Measurements from ENCODE around the gene GTF3C1.

GTF3C1 gene

DNA sequence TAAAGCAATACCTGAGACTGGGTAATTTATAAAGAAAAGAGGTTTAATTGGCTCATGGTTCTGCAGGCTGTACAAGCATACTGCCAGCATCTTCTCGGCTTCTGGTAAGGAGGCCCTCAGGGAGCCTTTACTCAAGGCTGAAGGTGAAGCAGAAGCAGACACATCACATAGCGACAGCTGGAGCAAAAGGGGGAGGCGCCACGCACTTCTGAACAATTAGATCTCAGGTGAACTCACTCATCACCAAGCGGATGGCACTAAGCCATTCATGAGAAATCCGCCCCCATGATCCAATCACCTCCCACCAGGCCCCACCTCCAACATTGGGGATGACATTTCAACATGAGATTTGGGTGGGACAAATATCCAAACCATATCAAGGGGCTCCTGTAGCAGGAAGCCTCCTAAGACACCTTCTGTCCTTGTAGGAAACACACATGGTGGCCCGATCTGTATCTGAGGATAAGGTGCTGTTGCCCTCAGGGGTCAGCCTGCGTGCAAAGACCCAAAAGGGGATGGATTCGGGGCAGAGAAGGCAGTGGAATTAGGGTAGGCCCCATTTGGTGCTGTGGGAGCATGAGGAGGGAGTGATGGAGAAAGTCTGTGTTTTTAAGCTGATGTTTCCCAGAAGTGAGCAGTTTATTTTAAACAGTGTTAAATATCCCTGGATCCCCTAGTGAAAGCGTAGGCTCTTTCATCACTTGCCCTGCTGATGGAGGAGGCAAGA lies 124.8 kb downstream of the GTF3C1 start:
- DNase-seq = no peak

DNA sequence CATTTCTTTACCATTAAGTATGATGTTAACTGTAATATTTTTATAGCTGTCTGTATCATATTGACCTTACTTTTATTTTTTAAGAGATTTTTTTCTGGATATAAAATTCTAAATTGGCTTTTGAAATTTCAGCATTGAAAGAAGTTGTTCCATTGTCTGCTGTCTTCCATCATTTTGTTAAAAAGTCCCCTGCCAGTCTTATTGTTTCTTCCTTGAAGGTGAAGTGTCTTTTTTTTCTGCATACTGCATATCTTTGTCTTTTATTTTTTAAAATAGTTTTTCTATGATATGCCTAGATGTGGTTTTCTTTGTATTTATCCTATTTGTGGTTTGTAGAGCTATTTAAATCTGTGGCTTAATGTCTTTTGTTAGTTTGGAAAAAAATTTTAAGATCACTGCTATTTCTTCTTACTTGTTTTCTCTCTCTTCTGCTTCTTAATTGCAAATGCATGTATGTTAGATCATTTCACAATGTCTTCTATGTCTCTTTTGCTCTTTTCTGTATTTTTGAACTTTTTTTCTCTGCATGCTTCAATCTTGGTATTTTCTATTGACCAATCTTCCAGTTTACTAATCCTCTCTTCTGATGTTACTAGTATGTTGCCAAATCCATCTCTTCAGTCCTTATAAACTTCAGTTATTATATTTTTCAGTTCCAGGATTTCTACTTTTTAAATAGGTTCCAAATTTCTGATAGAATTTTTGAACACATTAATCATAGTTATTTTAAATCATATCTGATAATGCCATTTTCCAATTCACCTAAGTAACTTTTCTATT lies 127.6 kb downstream of the GTF3C1 start:
- DNase-seq = no peak

DNA sequence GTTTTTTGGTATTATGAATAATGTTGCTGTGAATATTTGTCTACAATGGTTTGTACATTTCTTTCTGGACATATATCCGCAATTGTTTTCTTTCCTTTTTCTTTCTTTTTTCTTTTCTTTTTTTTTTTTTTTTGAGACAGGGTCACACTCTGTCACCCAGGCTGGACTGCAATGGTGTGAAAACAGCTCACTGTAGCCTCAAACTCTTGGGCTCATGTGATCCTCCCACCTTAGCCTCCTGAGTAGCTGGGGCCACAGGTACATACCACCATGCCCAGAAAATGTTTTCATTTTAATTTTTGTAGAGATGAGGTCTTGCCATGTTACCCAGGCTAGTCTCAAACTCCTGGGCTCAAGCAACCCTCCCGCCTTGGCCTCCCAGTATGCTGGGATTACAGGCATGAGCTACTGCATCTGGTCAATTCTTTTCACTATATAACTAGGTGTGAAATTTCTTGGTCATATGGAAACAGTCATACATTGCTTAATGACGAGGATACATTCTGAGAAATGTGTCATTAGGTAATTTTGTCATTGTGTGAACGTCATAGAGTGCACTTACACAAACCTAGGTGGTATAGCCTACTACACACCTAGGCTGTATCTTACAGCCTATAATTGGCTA lies 132.6 kb downstream of the GTF3C1 start:
- DNase-seq = no peak

DNA sequence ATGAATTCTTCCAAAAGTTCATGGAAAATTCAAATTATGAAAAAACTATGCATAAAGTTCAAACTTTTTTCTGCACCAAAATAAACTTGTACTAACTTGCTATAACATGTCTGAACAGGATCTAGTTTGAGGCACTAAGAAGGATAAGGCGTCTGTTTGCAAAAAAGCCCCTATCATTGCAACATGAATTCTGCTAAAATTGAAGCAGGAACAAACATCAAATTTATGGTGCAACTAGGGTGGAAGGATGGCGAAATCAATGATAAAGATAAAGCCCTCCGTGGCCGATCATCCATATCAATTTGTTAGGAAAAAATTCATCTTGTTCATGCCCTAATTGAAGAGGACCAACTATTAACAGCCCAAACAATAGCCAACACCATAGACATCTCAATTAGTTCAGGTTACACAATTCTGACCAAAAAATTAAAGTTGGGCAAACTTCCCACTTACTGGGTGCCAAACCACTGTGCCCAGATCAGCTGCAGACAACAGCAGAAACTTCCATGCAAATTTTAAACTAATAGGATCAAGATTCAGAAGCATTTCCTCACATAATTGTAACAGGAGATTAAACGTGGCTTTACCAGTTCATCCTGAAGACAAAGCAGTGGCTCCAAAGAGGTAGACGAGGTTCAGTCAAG lies 134.8 kb downstream of the GTF3C1 start:
- no peak for DNase-seq

DNA sequence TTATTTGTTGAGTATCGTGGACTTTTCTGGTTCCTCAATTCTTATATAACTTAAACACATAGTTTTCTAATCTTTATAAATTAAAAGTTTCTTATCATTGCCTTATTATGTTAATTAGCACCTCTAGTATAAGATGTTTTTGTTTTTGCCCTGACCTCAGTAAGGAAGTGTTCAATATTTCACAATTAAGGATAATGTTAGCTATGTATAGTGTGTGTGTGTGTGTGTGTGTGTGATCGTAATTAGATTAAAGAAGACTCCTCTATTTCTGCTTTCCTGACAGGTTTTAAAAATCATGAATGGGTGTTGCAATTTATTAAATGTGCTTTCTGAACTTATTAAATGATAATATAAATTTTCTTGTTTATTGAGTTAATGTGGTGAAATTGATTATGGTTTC lies 135.8 kb downstream of the GTF3C1 start:
- no peak for DNase-seq

DNA sequence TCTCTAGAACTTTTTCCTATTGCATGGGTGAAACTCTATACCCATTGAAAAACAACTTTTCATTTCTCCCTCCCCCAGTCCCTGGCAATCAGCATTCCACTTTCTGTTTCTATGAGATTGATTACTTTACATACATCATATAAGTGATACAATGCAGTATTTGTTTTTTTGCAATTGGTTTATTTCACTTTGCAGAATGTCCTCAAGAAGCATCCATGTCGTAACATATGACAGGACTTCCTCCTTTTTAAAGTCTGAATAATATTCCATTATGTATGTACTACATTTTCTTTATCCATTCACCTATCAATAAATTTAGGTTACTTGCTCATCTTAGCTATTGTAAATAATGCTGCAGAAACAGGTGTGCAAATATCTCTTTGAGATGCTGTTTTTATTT lies 139.0 kb downstream of the GTF3C1 start:
- DNase-seq = no peak

Data from CD4-positive, alpha-beta T cell treated with Interleukin-1 beta for 1 hour (primary cell).